ENCODE measurements around the gene SPATS1.
"Not testable (repeated sequence)": the region's sequence is repeated elsewhere in the genome, so short reads cannot be mapped to it uniquely, and the experiment has no call there.

Gene SPATS1

DNA sequence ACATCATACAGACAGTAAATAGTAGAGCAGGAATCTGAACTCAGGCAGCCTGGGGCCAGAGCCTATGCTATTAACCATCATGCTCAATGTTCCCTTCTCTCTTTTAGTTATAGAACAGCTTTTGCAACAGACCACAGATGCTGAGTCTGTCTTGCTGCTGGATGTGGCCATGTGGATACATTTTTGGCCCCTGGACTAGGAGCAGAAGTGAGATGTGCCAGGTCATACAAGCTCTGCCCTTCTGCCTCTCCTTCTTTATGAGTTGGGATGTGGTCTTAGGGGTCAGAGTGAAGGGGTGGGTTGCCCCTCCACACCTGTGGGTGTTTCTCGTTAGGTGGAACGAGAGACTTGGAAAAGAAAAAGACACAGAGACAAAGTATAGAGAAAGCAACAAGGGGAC, 14.7 kb upstream of the SPATS1 start:
- Histone ChIP-seq H3K27me3 (ENCODE audit: insufficient read depth, poor library complexity, severe bottlenecking) (no peaks in the 10 kb centered on the region), H3K4me3 (replicated peaks; ENCODE audit: insufficient read depth, low read length) (no peak overlapping the region), H3K27ac (replicated peaks) (no peak overlapping the region)
- TF ChIP-seq, protein P1, sequence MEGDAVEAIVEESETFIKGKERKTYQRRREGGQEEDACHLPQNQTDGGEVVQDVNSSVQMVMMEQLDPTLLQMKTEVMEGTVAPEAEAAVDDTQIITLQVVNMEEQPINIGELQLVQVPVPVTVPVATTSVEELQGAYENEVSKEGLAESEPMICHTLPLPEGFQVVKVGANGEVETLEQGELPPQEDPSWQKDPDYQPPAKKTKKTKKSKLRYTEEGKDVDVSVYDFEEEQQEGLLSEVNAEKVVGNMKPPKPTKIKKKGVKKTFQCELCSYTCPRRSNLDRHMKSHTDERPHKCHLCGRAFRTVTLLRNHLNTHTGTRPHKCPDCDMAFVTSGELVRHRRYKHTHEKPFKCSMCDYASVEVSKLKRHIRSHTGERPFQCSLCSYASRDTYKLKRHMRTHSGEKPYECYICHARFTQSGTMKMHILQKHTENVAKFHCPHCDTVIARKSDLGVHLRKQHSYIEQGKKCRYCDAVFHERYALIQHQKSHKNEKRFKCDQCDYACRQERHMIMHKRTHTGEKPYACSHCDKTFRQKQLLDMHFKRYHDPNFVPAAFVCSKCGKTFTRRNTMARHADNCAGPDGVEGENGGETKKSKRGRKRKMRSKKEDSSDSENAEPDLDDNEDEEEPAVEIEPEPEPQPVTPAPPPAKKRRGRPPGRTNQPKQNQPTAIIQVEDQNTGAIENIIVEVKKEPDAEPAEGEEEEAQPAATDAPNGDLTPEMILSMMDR (IDR thresholded peaks at IDR 0.05; ENCODE audit: insufficient read depth, low read length) = no peak
- TF ChIP-seq, protein P2, sequence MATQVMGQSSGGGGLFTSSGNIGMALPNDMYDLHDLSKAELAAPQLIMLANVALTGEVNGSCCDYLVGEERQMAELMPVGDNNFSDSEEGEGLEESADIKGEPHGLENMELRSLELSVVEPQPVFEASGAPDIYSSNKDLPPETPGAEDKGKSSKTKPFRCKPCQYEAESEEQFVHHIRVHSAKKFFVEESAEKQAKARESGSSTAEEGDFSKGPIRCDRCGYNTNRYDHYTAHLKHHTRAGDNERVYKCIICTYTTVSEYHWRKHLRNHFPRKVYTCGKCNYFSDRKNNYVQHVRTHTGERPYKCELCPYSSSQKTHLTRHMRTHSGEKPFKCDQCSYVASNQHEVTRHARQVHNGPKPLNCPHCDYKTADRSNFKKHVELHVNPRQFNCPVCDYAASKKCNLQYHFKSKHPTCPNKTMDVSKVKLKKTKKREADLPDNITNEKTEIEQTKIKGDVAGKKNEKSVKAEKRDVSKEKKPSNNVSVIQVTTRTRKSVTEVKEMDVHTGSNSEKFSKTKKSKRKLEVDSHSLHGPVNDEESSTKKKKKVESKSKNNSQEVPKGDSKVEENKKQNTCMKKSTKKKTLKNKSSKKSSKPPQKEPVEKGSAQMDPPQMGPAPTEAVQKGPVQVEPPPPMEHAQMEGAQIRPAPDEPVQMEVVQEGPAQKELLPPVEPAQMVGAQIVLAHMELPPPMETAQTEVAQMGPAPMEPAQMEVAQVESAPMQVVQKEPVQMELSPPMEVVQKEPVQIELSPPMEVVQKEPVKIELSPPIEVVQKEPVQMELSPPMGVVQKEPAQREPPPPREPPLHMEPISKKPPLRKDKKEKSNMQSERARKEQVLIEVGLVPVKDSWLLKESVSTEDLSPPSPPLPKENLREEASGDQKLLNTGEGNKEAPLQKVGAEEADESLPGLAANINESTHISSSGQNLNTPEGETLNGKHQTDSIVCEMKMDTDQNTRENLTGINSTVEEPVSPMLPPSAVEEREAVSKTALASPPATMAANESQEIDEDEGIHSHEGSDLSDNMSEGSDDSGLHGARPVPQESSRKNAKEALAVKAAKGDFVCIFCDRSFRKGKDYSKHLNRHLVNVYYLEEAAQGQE (IDR thresholded peaks at IDR 0.05; ENCODE audit: insufficient replicate concordance, low read depth) = no peak
- TF ChIP-seq POLR2AphosphoS5 (IDR thresholded peaks at IDR 0.05; ENCODE audit: low read depth) = no peak
- no peak for TF ChIP-seq SPI1 (IDR thresholded peaks at IDR 0.05; ENCODE audit: borderline replicate concordance, low read depth)
- no peak for DNase-seq (ENCODE audit: low read depth in 1 of 2, low spot score in 1 of 2)

DNA sequence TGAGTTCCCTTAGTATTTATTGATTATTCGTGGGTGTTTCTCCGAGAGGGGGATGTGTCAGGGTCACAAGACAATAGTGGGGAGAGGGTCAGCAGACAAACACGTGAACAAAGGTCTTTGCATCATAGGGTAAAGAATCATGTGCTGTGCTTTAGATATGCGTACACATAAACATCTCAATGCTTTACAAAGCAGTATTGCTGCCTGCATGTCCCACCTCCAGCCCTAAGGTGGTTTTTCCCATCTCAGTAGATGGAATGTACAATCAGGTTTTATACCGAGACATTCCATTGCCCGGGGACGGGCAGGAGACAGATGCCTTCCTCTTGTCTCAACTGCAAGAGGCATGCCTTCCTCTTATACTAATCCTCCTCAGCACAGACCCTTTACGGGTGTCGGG, 14.2 kb upstream of the SPATS1 start:
- not testable (repeated sequence) for H3K27ac ChIP-seq (replicated peaks); H3K27me3 ChIP-seq (ENCODE audit: insufficient read depth, poor library complexity, severe bottlenecking); H3K4me3 ChIP-seq (replicated peaks; ENCODE audit: insufficient read depth, low read length); DNase-seq (ENCODE audit: low read depth in 1 of 2, low spot score in 1 of 2)

DNA sequence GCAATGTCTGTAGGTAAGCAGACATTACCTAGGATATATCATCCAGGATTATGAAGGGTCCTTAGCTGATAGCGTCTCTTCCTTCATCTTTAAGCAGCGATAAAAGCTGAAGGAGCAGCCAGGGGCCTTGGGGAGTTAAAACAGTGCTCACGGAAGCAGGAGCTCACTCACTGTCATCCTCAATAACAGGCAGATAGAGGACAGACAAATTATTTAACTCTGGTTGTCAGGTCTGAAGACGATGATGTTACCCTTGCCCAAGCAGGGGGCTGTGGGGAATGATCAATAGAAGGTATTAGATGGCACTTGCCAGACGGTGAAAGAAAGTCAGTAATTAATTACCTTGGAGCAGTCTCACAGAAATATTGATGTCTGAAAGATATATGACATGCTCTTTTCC, 12.6 kb upstream of the SPATS1 start:
- no peak for DNase-seq (ENCODE audit: low read depth in 1 of 2, low spot score in 1 of 2)
- TF ChIP-seq, protein P1 (IDR thresholded peaks at IDR 0.05; ENCODE audit: insufficient read depth, low read length) = no peak
- TF ChIP-seq, protein P2 (IDR thresholded peaks at IDR 0.05; ENCODE audit: insufficient replicate concordance, low read depth) = no peak
- TF ChIP-seq POLR2AphosphoS5 (IDR thresholded peaks at IDR 0.05; ENCODE audit: low read depth) (no peak), GABPA (IDR thresholded peaks at IDR 0.05; ENCODE audit: low read depth) (no peak), SPI1 (IDR thresholded peaks at IDR 0.05; ENCODE audit: borderline replicate concordance, low read depth) (no peak)
- H3K27ac ChIP-seq (replicated peaks) = no peak overlapping the region
- no peak overlapping the region for H3K4me3 ChIP-seq (replicated peaks; ENCODE audit: insufficient read depth, low read length)
- no peaks in the 10 kb centered on the region for H3K27me3 ChIP-seq (ENCODE audit: insufficient read depth, poor library complexity, severe bottlenecking)

DNA sequence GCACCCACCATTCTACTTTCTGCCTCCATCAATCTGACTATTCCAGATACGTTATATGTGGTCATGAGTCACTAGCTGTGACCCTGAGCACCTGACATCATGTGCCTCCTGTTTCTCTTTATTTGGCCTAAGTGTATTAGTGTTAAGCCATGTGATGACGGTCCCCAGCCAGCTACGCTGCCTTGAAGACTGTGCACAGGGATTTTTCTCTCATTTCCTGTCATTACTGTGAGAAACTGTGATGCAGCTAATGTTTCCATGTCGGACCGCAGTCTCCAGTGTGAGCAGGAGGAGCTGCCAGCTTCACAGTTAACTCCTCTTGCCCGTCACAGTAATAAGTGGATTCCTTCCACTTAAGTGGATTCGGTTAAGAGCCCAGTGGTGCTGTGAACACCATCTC, 9.9 kb upstream of the SPATS1 start:
- Histone ChIP-seq H3K27ac (replicated peaks) (no peak overlapping the region), H3K27me3 (ENCODE audit: insufficient read depth, poor library complexity, severe bottlenecking) (no peaks in the 10 kb centered on the region), H3K4me3 (replicated peaks; ENCODE audit: insufficient read depth, low read length) (no peak overlapping the region)
- DNase-seq (ENCODE audit: low read depth in 1 of 2, low spot score in 1 of 2) = no peak
- TF ChIP-seq GABPA (IDR thresholded peaks at IDR 0.05; ENCODE audit: low read depth) = no peak
- TF ChIP-seq, protein P1 (IDR thresholded peaks at IDR 0.05; ENCODE audit: insufficient read depth, low read length) = no peak
- TF ChIP-seq, protein P2 (IDR thresholded peaks at IDR 0.05; ENCODE audit: insufficient replicate concordance, low read depth) = no peak
